ENCODE data around the gene EIF4A3.

Gene EIF4A3

DNA sequence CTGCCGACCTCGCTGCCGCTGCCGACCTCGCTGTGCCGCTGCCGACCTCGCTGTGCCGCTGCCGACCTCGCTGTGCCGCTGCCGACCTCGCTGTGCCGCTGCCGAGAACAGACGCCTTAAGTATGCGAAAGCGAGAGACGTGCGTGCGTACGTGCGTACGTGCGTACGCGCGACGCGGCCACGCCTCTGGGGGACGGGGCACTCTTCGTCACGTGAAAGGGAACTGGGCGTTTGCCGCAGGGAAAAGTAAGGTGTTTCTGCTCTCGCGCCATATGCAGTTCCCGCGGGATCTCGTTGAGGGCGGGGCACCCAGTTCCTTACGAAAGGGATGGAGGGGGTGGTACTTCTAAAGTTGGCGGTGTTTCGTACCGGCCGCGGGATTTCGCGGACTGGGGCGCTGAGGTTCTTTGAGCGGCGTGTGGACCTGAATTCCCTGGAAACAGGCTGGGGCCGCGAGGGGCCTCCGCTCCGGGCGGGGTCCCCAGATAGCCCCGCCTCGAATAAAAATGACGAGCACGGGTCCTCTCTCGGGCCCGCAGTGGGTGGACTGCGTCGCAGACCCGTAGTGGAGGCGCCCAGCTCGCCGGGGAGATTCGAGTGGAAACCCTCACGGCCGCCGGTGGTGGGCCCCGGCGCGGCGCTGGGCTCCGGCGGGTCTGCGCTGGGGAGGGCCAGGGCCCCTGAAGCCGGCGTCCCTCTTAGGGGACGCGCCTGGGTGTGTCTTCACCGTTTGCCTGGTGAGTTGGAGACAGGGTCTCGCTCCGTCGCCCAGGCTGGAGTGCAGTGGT lies at the start of gene EIF4A3:
Gene EIF4A3, minus strand, starts transcription at position 94 of the 788 bp plus-strand sequence. CDS start 167 bp downstream, outside the sequence.
- Mint-ChIP-seq H3K36me3 (peaks cover 23% of the 10 kb centered on the region), H3K27me3 (no peaks in the 10 kb centered on the region), H3K9me3 (peaks cover 12% of the 10 kb centered on the region), H3K27ac (peak within 1 kb of the TSS; percentile 98), H3K4me3 (peak within 1 kb of the TSS; percentile 98), H3K4me1 (peaks cover 51% of the 10 kb centered on the region)
- DNase-seq, result peak; percentile 99
- CTCF ChIA-PET, result no interaction called here

DNA sequence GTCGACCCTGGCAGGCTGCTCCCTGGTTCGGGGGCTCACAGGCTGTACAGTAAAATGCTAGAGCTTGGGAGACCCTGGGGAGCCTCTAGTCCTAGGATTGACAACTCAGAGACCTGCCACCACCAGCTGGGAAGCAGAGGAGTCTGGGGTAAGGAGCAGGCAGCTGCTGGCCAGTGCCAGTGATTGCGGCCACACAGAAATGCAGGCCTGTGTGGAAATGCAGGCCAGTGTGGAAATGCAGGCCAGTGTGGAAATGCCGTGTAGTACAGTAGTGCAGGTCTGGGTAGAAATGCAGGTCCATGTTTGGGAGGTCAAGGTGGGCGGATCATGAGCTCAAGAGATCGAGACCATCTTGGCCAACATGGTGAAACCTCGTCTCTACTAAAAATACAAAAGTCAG lies 49.7 kb upstream of the EIF4A3 start:
- Mint-ChIP-seq H3K4me3 (no peak overlapping the region), H3K27me3 (peaks cover 30% of the 10 kb centered on the region), H3K27ac (no peak overlapping the region), H3K4me1 (no peaks in the 10 kb centered on the region), H3K36me3 (no peaks in the 10 kb centered on the region), H3K9me3 (no peaks in the 10 kb centered on the region)
- CTCF ChIA-PET, result interaction anchor here (0.8 to 2.3 kb wide), 9 partner anchors 10 to 165 kb away, joined by 3 to 33 read pairs (median 4); no protein-coding TSS in a partner anchor
- DNase-seq, result no peak

DNA sequence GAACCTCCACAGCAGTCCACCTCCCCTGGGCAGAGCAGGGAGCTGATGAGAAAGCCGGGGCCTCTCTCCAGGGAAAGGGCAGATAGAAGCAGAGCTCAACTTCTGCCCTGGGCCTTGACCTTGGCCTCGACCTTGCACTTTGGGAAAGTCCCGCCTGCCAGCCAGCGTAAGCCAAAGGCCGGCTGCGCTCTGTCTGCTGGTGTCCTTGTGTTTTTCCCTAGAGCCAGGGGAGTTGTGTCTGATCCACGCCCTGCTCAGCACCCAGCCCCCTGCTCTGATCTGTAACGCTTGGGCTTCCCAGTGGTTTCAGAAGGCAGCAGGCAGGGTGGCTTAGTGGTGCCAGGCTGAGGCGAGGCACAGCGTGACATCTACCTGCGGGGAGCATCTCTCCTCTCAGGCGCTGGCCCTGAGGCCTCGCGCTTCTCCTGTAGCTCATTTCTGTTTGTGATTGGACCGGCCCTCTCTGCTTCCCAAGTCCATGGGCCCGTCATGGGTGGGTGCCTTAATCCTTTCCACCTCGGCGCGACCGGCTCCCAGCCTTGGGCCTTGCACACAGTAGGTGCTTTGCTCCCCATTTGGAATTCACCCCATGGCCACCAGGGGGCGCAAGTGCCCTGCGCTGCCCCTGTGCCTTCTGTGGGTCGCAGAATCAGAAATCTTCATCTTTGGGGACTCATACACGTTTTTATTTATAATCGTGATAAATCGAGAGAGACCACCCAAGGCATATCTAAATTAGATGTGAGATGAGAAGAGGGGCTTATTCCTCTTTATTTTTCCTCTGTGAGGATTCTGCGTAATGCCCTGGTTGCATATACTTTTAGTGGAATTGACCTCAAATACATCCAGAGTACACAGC lies 49.0 kb upstream of the EIF4A3 start:
- H3K4me3 Mint-ChIP-seq, result no peak overlapping the region
- no peaks in the 10 kb centered on the region for H3K36me3 Mint-ChIP-seq
- CTCF ChIA-PET, result interaction anchor here (0.7 to 2.3 kb wide), 11 partner anchors 11 to 195 kb away, joined by 3 to 33 read pairs (median 4); no protein-coding TSS in a partner anchor
- H3K27ac Mint-ChIP-seq, result no peak overlapping the region
- H3K9me3 Mint-ChIP-seq, result no peaks in the 10 kb centered on the region
- no peaks in the 10 kb centered on the region for H3K4me1 Mint-ChIP-seq
- peak; percentile 59 for DNase-seq
- peaks cover 36% of the 10 kb centered on the region for H3K27me3 Mint-ChIP-seq

DNA sequence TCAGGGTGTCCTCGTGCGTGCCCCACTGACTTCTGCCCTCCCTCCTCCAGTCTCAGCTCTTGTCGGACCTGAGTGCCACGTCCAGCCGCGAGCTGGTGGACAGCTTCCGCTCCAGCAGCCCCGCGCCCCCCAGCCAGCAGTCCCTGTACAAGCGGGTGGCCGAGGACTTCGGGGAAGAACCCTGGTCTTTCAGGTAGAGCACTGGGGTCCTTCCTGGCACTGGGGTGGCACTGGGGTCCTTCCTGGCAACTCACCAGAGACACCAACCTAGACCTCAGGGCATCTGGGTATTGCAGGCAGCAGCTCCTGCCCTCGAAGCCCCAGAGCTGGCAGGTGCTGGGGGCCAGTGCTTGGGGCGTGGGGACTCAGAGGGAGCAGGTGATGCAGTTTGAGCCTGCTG lies 48.2 kb upstream of the EIF4A3 start:
- Mint-ChIP-seq H3K4me3 (no peak overlapping the region), H3K9me3 (no peaks in the 10 kb centered on the region), H3K36me3 (no peaks in the 10 kb centered on the region), H3K27ac (no peak overlapping the region), H3K4me1 (no peaks in the 10 kb centered on the region), H3K27me3 (peaks cover 40% of the 10 kb centered on the region)
- CTCF ChIA-PET, result interaction anchor here (0.7 to 2.3 kb wide), 4 partner anchors 18 to 196 kb away, joined by 3 to 33 read pairs (median 4); no protein-coding TSS in a partner anchor
- no peak for DNase-seq

DNA sequence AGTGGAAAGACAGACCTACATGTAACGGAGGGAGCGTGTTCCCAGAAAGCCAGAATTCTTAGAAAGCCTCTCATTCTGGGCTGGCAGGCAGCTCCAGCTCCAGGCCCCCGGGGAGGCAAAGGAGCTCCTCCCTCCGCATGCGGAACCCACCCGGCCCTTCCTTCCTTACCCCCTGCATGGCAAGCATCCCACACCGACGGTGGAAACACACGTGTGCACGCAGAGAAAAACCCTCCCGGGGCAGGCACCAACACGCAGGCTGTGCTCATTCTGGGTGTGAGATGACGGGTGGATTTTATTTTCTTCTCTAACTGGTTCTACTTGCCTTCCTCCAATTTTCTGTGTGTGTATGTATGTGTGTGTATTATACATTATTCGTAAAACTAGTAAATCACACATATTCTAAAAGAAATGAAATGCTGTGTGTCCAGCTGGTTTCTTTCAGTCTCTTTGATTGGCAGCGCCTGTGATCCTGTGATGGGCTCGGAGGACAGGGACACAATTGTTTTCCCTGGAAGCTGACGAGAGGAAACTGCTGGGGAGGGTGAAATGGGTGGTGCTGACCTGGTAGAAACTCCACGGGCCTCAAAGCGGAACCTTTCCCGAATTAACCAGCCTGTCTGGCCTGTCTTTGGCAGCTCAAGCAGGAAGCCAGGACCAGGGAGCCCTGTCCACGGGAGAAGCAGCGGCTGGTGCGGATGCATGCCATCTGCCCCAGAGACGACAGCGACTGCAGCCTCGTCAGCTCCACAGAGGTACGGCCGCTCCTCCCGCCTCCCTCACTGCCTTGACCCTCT lies 45.1 kb upstream of the EIF4A3 start:
- H3K36me3 Mint-ChIP-seq, result no peaks in the 10 kb centered on the region
- H3K27me3 Mint-ChIP-seq, result peaks cover 46% of the 10 kb centered on the region
- no peak overlapping the region for H3K4me3 Mint-ChIP-seq
- H3K9me3 Mint-ChIP-seq, result no peaks in the 10 kb centered on the region
- no peak overlapping the region for H3K27ac Mint-ChIP-seq
- DNase-seq, result no peak
- CTCF ChIA-PET, result interaction anchor here (0.9 kb wide), 1 partner anchor 90 kb away, joined by 3 read pairs; the partner anchor contains the start of gene GAA
- H3K4me1 Mint-ChIP-seq, result no peaks in the 10 kb centered on the region

DNA sequence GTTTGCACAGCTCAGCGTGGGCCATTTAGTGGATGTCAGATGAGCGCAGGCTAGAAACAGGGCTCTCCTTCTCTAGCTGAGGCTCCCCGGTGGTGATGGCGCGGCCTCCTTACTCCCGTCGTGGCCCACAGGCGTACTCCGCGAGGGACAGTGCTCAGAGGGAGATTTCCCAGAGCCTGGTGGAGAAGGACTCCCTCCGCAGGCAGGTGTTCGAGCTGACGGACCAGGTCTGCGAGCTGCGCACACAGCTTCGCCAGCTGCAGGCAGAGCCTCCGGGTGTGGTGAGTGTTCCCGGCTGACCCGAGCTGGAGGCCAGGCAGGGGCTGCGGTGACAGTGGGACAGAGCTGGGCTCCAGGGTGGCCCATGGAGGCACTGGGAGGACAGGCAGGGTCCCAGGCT lies 44.3 kb upstream of the EIF4A3 start:
- no peak overlapping the region for H3K27ac Mint-ChIP-seq
- no peaks in the 10 kb centered on the region for H3K4me1 Mint-ChIP-seq
- CTCF ChIA-PET, result interaction anchor here (0.9 kb wide), 1 partner anchor 90 kb away, joined by 3 read pairs; the partner anchor contains the start of gene GAA
- H3K4me3 Mint-ChIP-seq, result no peak overlapping the region
- peaks cover 46% of the 10 kb centered on the region for H3K27me3 Mint-ChIP-seq
- no peaks in the 10 kb centered on the region for H3K9me3 Mint-ChIP-seq
- H3K36me3 Mint-ChIP-seq, result no peaks in the 10 kb centered on the region
- no peak for DNase-seq

DNA sequence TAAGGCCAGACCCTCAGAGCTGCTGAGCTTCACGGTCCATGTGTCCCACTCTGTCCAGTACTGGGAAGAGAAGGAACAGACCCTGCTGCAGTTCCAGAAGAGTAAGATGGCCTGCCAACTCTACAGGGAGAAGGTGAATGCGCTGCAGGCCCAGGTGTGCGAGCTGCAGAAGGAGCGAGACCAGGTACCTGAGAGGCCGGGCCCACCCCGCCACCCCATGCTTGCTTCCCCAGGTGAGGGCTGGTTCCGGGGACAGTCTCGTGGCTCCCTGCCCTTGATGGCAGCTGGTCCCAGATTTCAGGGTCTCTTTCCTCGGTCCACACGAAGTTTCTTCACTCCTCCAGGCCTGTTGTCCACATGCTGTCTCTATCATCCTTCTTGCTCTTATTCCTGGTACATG lies 43.8 kb upstream of the EIF4A3 start:
- H3K4me3 Mint-ChIP-seq, result no peak overlapping the region
- H3K9me3 Mint-ChIP-seq, result no peaks in the 10 kb centered on the region
- no peak overlapping the region for H3K27ac Mint-ChIP-seq
- no peaks in the 10 kb centered on the region for H3K4me1 Mint-ChIP-seq
- CTCF ChIA-PET, result no interaction called here
- DNase-seq, result no peak
- no peaks in the 10 kb centered on the region for H3K36me3 Mint-ChIP-seq
- H3K27me3 Mint-ChIP-seq, result peaks cover 42% of the 10 kb centered on the region

DNA sequence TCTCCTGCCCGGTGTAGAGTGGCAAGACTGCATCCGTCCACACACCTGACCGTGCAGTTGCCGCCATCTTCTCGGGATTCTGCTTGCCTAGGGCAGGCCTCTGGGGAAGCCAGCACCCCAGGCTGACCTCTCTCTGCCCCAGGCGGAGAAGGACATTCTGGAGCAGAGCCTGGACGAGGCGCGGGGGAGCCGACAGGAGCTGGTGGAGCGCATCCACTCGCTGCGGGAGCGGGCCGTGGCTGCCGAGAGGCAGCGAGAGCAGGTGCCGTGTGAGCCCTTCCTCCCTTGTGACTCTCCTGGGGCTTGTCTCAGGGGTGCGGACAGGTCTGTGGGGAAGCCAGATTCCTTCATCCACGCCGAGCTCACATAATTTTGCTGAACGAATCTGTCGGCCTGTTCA lies 42.7 kb upstream of the EIF4A3 start:
- Mint-ChIP-seq H3K4me3 (no peak overlapping the region), H3K9me3 (no peaks in the 10 kb centered on the region), H3K27ac (no peak overlapping the region), H3K27me3 (peaks cover 41% of the 10 kb centered on the region), H3K36me3 (no peaks in the 10 kb centered on the region), H3K4me1 (no peaks in the 10 kb centered on the region)
- no peak for DNase-seq
- CTCF ChIA-PET, result no interaction called here

DNA sequence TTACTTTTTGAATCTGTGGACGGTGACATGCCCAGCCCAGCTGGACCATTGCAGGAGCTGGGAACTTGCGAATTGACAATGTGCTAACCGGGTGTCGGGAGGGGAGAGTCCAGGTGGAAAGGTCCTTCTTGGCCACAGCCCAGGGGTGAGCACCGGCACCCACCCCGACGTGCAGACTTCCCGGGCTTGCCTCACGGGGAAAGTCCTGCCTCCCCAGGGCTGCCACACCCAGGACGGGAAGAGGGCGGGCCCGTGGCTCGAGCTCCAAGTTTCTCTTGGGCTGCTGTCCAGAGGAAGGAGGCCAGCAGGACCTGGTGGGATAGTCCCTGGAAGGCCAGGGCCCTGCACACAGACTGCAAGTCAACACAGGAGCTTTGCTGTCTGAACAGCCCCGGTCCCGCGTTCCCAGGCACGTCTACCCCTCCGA lies 40.6 kb upstream of the EIF4A3 start:
- no peak for DNase-seq
- Mint-ChIP-seq H3K9me3 (no peaks in the 10 kb centered on the region), H3K4me3 (no peak overlapping the region), H3K27me3 (peaks cover 27% of the 10 kb centered on the region), H3K36me3 (no peaks in the 10 kb centered on the region), H3K27ac (no peak overlapping the region), H3K4me1 (no peaks in the 10 kb centered on the region)
- CTCF ChIA-PET, result no interaction called here

DNA sequence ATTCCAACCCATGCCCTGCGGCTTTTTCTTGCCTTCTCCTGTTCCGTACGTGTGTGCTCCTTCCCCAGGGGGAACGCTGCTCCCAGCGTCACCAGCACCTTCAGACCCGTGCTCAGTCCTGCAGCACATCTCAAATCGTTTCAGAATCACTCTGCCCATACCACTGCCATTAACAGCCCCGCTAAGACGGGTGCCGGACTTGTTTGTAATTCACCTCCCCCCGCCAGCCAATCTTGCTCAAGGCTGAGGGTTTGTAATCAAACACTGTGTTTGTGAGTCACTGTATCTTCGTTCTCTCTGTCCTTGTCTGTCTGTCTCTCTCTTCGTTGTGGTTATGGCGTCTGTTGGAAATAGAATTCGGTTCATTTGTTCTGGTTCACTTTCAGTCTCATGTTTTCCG lies 40.2 kb upstream of the EIF4A3 start:
- Mint-ChIP-seq H3K4me3 (no peak overlapping the region), H3K9me3 (no peaks in the 10 kb centered on the region)

DNA sequence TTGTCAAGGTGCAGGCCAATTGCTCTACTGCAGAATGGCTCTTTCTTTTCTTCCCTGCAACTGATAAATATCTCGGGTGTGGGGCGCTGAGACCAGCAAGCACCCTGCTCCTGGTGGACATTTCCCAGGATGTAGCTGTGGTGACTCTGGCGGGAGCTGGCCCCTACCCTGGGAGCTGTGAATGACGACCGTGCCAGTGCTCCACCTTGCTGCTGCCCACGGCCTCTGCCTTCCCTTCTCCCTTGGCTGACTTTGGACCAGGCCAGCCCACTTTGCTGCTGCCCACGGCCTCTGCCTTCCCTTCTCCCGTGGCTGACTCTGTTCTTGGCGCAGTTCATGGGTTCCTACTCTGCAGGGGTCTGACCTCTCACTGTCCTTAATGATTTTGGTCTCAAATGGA lies 39.0 kb upstream of the EIF4A3 start:
- H3K9me3 Mint-ChIP-seq, result no peaks in the 10 kb centered on the region
- no peaks in the 10 kb centered on the region for H3K36me3 Mint-ChIP-seq
- CTCF ChIA-PET, result no interaction called here

More for the DNA sequence above, 40.2 kb upstream of the EIF4A3 start:
- CTCF ChIA-PET, result no interaction called here
- Mint-ChIP-seq H3K27me3 (peaks cover 24% of the 10 kb centered on the region), H3K36me3 (no peaks in the 10 kb centered on the region), H3K4me1 (no peaks in the 10 kb centered on the region), H3K27ac (no peak overlapping the region)
- no peak for DNase-seq

DNA sequence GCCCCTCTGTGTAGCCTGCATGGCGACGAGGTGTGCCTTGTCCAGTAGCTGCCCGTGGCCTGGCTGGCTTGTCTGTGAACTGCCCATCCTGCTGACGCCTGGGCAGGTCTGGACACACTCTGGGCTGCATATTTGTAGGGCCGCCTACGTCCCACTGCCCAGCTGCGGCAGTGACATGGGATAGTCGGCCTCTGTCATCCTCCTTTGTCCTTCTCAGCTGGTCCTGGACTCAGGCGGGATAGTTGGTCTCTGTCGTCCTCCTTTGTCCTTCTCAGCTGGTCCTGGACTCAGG lies 37.4 kb upstream of the EIF4A3 start:
- Mint-ChIP-seq H3K36me3 (no peaks in the 10 kb centered on the region), H3K4me1 (no peaks in the 10 kb centered on the region), H3K4me3 (no peak overlapping the region), H3K9me3 (no peaks in the 10 kb centered on the region), H3K27me3 (peaks cover 15% of the 10 kb centered on the region), H3K27ac (no peak overlapping the region)
- CTCF ChIA-PET, result no interaction called here
- DNase-seq, result no peak

More for the DNA sequence above, 39.0 kb upstream of the EIF4A3 start:
- Mint-ChIP-seq H3K4me1 (no peaks in the 10 kb centered on the region), H3K27me3 (peaks cover 13% of the 10 kb centered on the region), H3K27ac (no peak overlapping the region), H3K4me3 (no peak overlapping the region)
- DNase-seq, result no peak

DNA sequence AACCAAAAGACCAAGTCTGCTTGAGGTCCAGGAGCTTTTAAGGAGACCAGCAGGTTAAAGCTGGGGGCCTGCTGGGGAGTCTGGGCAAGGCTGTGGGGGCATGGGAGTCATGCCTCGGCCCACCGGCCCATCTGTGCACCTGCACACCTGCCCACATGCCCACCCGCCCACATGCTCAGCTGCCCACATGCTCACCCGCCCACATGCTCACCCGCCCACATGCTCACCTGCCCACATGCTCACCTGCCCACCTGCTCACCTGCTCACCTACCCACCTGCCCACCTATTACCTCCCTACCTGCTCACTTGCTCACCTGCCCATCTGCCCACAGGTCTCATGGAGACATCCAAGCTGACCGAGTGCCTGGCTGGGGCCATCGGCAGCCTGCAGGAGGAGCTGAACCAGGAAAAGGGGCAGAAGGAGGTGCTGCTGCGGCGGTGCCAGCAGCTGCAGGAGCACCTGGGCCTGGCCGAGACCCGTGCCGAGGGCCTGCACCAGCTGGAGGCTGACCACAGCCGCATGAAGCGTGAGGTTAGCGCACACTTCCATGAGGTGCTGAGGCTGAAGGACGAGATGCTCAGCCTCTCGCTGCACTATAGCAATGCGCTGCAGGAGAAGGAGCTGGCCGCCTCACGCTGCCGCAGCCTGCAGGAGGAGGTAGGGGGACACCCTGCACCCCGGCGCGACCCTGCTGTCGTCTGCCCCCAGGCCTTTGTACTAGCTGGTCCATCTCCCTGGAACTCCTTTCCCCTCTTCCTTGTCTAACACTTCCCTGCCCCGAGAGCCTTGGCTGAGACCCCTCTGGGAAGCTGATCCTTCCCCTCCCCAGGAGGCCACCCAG lies 36.9 kb upstream of the EIF4A3 start:
- CTCF ChIA-PET, result no interaction called here
- no peaks in the 10 kb centered on the region for H3K36me3 Mint-ChIP-seq
- no peak overlapping the region for H3K27ac Mint-ChIP-seq

More for the DNA sequence above, 36.9 kb upstream of the EIF4A3 start:
- H3K27me3 Mint-ChIP-seq, result peaks cover 15% of the 10 kb centered on the region
- H3K9me3 Mint-ChIP-seq, result no peaks in the 10 kb centered on the region
- H3K4me1 Mint-ChIP-seq, result no peaks in the 10 kb centered on the region
- DNase-seq, result no peak
- H3K4me3 Mint-ChIP-seq, result no peak overlapping the region
